Umbilical cord (tissue), 2 donors: Measurements from ENCODE around the gene NAA30. TPM values are rescaled to one million over a fixed set of nuclear protein-coding genes. Genes with fewer than 3 reads are reported as not detected.

Experiments used
- DNase-seq: peaks from one replicate; pipeline ENCODE4 v3.0.0-alpha.2; 2015; ENCODE audit warnings: low spot score
- total RNA-seq: library from RNA; depleted of rRNA; stranded (reverse); fragments of >200 nt; gene quantifications from one replicate; pipeline ENCODE4 v1.2.3, GENCODE V29; 2014; ENCODE audit warnings: low replicate concordance; ENCODE audit not compliant: insufficient read depth

NAA30 gene
- total RNA-seq, 1 donor from 2014 or later = 26.0 TPM

- DNase-seq = no peak
Observed at GRCh38 chr14:57392830-57393229, 2.4 kb downstream of the NAA30 start.

- no peak for DNase-seq
Observed at GRCh38 chr14:57400556-57401494, 10.4 kb downstream of the NAA30 start.

- DNase-seq = no peak
Observed at GRCh38 chr14:57401501-57401900, 11.1 kb downstream of the NAA30 start.

GRCh38 chr14:57402173-57402852 lies 11.9 kb downstream of the NAA30 start:
- DNase-seq = no peak

GRCh38 chr14:57403521-57403864 lies 13.1 kb downstream of the NAA30 start:
- DNase-seq = no peak

- no peak for DNase-seq
Observed at GRCh38 chr14:57405562-57405961, 15.2 kb downstream of the NAA30 start.

GRCh38 chr14:57408037-57408436 lies 17.7 kb downstream of the NAA30 start:
- no peak for DNase-seq

- no peak for DNase-seq
Observed at GRCh38 chr14:57408634-57409033, 18.2 kb downstream of the NAA30 start.

GRCh38 chr14:57412341-57412740 lies 22.0 kb downstream of the NAA30 start:
- no peak for DNase-seq

GRCh38 chr14:57413849-57414248 lies 23.5 kb downstream of the NAA30 start:
- no peak for DNase-seq

- no peak for DNase-seq
Observed at GRCh38 chr14:57417228-57417627, 26.8 kb downstream of the NAA30 start.

- DNase-seq = no peak
Observed at GRCh38 chr14:57418999-57419398, 28.6 kb downstream of the NAA30 start.

- no peak for DNase-seq
Observed at GRCh38 chr14:57420033-57420432, 29.6 kb downstream of the NAA30 start.

- no peak for DNase-seq
Observed at GRCh38 chr14:57420986-57421385, 30.6 kb downstream of the NAA30 start.

- no peak for DNase-seq
Observed at GRCh38 chr14:57435923-57436322, 45.5 kb downstream of the NAA30 start.

GRCh38 chr14:57461777-57462320 lies 71.5 kb downstream of the NAA30 start:
- DNase-seq = no peak

- DNase-seq = no peak
Observed at GRCh38 chr14:57462551-57462950, 72.2 kb downstream of the NAA30 start.

GRCh38 chr14:57464008-57464730 lies 73.8 kb downstream of the NAA30 start:
- no peak for DNase-seq
